ENCODE results near the gene WDR49.

Gene WDR49

GRCh38 chr3:167653760-167654159, at the start of gene WDR49:
TSS of gene WDR49 (minus strand) at chr3:167653942. CDS start at chr3:167653425, 517 bp downstream.
- no peak for DNase-seq (ENCODE audit: low read depth)

- no peak for DNase-seq (ENCODE audit: low read depth)
These were observed 47.2 kb upstream of the WDR49 start for GRCh38 chr3:167700926-167701325.

DNA sequence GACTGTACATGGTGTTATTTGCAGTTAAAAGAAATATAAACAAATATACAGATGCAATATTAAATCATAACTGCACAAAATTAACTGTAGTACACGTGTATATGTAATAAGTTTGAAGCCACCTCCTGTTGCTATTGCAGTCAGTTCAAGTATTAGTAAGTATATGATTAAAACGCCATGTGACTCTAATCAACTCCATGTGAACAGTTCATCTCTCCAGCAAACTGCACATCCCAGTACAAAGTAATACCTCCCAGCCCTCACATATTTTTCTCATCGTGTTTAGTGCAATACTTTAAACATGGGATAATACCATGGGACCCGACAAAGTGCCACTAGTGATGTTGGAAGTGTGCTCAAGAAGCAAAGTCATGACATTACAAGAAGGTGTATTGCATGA, 46.3 kb upstream of the WDR49 start:
- no peak for DNase-seq (ENCODE audit: low read depth)

DNA sequence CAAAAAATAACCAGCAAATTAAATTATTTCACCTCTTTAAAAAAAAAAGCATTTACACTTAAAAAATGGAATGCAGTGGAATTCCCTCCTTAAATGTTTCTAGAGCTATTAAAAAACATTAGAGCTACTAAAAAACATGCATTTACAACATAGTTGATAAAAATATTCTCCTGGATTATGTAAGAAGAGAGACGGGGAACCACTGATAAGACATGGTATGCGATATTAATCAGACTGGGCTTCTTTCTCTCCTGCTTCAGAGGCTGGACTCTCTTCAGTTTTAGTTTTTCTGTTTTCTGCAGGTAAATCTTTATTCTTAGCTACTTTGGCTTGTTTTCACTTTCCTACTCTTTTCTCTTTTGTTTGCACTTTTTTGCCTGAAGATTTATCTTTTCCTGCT, 40.4 kb upstream of the WDR49 start:
- DNase-seq (ENCODE audit: low read depth) = no peak

- DNase-seq (ENCODE audit: low read depth) = no peak
These were observed 37.6 kb upstream of the WDR49 start for GRCh38 chr3:167691366-167691765.

DNA sequence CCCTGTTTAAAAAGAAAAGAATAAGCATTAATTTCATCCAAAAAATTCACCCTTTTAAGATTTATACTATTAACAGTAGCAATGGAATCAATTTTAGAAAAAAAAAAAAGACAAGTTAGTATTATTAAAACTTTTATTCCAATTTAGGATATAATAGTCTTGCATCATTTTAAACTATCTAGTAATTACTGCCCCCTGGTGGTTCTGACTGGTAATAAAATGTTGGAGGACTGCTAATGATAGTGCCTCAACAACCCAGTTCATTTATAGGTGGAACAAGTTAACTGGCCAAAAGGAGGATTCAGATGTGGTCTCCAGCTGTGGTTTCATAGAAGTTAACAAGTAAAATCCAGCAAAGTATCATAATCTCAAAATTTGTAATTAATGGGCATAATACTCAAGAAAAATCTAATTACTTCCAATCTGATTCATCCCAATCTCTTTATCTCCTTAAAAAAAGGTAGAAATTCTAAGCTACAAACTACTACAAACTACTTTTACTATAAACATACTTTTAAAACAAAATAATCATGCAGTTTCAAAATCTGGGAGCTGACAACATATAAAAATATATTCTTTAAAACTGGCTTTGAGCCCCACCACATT, 30.7 kb upstream of the WDR49 start:
- no peak for DNase-seq (ENCODE audit: low read depth)

- DNase-seq (ENCODE audit: low read depth) = no peak
These were observed 25.8 kb upstream of the WDR49 start for GRCh38 chr3:167679526-167679925.

DNA sequence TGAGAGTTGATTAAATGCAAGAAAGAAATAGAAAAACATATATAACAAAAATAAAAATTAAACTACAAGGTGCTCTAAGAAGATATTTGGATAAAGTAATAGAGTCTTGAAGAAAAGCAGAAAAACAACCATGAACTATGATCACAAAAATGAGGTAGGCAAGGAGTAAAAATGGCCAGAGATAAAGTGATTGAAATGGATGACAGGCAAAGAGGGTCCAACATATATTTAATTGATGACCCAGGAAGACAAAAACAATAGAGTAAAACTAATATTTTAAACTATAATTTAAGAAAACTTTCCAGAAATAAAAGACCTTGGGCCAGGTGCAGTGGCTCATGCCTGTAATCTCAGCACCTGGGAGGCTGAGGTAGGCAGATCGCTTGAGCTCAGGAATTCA, 22.1 kb upstream of the WDR49 start:
- DNase-seq (ENCODE audit: low read depth) = no peak

GRCh38 chr3:167673221-167673620, 19.5 kb upstream of the WDR49 start:
- no peak for DNase-seq (ENCODE audit: low read depth)

- DNase-seq (ENCODE audit: low read depth) = no peak
These were observed 18.2 kb upstream of the WDR49 start for GRCh38 chr3:167671878-167672427.

GRCh38 chr3:167669699-167670098, 16.0 kb upstream of the WDR49 start:
- no peak for DNase-seq (ENCODE audit: low read depth)

GRCh38 chr3:167668651-167669050, 14.9 kb upstream of the WDR49 start:
- no peak for DNase-seq (ENCODE audit: low read depth)

DNA sequence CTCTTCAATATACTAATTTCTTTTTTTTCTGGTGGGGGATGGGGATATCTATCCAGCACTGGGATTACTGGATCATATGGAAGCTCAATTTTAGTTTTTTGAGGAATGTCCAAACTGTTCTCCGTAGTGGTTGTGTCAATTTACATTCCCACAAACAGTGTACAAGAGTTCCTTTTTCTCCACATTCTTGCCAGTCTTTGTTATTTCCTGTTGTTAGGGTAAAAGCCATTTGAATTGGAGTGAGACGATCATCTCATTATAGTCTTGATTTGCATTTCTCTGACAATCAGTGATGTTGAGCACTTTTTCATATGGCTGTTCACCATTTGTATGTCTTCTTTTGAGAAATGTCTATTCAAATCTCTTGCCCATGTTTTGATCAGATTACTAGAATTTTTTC, 12.8 kb upstream of the WDR49 start:
- DNase-seq (ENCODE audit: low read depth) = no peak

DNA sequence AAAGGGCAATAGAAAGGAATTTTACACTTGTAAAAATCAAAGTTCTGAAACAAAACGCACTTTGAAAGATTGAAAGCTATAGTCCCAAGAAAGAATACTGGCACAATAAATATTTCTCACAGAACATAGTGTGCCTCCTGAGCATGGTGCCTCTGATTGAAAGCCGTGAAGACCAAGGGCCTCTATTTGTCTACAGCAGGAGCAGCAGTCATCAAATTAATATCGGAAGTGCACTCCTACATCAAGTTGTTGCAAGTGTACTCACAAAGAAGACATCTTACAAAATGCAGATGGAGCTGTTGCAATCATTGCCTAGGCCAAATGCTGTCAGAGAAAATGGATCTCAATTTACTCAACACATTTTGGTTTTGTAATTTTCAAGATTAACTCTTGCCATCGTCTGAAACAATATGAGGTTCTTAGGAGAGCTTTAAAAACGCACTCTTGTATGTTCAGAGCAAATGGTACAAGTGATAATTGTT, 9.2 kb upstream of the WDR49 start:
- DNase-seq (ENCODE audit: low read depth) = no peak

DNA sequence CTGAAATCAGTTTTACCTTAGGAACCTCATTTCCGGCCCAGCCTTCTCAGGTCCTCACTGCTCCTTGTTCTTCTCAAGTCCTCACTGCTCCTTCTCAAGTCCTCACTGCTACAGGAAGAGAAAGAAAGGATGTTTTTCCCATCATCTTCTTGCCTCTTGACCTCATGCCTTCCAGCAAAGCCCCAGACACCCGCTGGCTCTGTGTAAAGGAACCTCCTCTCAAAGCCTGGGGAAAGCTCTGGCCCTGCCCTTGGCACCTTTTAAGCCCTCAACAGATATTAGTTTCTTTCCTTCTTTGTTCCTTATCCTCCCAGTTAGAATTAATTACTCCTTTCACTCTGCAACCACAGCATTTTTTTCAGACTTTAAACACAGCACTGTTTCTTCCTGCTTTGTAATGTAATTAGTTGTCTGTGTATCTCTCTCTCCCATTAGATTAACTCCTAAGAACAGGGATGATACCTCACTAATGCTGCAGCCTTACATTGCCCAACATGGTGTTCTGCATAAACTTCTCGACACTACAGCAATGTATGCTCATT, 4.0 kb upstream of the WDR49 start:
- DNase-seq (ENCODE audit: low read depth) = no peak

- DNase-seq (ENCODE audit: low read depth) = no peak
These were observed 3.1 kb upstream of the WDR49 start for GRCh38 chr3:167656821-167657220.

GRCh38 chr3:167653155-167653554, 587 bp downstream of the WDR49 start:
- no peak for DNase-seq (ENCODE audit: low read depth)

- DNase-seq (ENCODE audit: low read depth) = no peak
These were observed 1.9 kb downstream of the WDR49 start for GRCh38 chr3:167651826-167652225.

GRCh38 chr3:167650459-167650858, 3.3 kb downstream of the WDR49 start:
- no peak for DNase-seq (ENCODE audit: low read depth)

DNA sequence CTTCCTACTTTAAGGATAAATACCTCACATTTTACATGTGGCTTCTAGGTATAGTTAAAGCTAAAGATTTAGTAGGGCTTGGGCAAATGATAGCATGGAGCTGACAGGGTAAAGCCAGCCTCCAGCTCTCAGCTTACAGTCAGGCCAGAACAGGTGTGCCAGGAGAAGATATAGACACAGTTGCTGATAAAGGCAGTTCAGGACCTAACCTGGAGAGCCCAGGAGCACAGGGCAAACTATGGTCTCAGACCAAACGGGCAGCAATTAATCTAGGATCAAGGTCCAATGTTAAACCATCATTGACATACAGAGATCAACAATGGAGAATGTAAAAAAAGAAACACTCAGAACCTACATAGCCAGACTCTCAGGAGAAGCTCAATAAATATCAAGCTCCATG, 4.0 kb downstream of the WDR49 start:
- DNase-seq (ENCODE audit: low read depth) = no peak

- DNase-seq (ENCODE audit: low read depth) = no peak
These were observed 9.1 kb downstream of the WDR49 start for GRCh38 chr3:167644611-167645010.

DNA sequence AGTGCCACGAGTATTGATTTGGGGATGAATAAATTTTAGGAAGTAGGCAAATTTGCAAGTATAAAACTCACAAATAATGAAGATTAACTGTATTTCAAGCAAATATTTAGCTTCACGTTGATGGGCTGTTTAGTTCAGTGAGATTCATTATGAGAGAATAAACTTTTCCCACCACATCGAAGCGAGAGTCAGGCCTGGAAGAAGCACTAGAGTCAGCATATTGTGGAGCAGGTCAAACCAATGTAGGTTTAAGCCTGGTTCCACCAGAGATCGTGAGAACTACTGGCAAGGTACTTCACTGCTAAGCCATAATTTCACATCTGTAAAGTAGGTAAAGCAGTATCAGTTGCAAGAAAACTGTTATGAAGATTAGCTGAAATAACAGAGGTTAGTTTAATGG, 22.3 kb downstream of the WDR49 start:
- no peak for DNase-seq (ENCODE audit: low read depth)

GRCh38 chr3:167626490-167626889, 27.3 kb downstream of the WDR49 start:
- DNase-seq (ENCODE audit: low read depth) = no peak

DNA sequence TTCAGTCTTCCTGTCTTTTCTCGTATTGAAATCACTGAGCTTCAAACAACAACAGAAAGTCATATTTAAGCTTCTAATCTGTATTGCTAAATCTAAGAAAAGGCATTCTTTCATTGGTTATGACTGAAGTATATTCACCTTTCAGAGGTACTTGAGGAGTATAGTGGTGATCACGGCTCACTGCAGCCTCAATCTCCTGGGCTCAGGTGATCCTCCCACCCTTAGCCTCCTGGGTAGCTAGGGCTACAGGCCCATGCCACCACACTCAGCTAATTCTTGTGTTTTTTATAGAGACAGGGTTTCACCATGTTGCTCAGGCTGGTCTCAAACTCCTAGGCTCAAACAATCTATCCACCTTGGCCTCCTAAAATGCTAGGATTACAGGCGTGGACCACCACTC, 38.7 kb downstream of the WDR49 start:
- DNase-seq (ENCODE audit: low read depth) = no peak
